Neural cell (in vitro differentiated cells): ENCODE results near the gene AMZ1. TPM values are rescaled to one million over a fixed set of nuclear protein-coding genes. Genes with fewer than 3 reads are reported as not detected.

Experiments used
- H2AFZ ChIP-seq: fragments of 200-600, 300-800 bp; sonication (generic), shearing (Covaris generic); 2 replicates; pipeline ENCODE4 v1.6.0; 2014; ENCODE audit warnings: low read depth, mild to moderate bottlenecking, antibody characterized with exemption, low read length, moderate library complexity
- H3F3A ChIP-seq: fragments of 200-600 bp; shearing (Covaris generic); 2 replicates; pipeline ENCODE4 v1.6.1; 2016; ENCODE audit warnings: mild to moderate bottlenecking, moderate library complexity, mixed read lengths, antibody characterized with exemption, low read length; ENCODE audit not compliant: insufficient read depth, poor library complexity, severe bottlenecking
- H3K27ac ChIP-seq: fragments of 200-600, 300-800 bp; sonication (generic), shearing (Covaris generic); 2 replicates; pipeline ENCODE4 v1.5.1; 2014; ENCODE audit warnings: mild to moderate bottlenecking, low read length, moderate library complexity
- H3K27me3 ChIP-seq: fragments of 300-800, 200-600 bp; sonication (generic), shearing (Covaris generic); 2 replicates; pipeline ENCODE4 v1.6.0; 2014; ENCODE audit warnings: mild to moderate bottlenecking, low read depth, low read length, moderate library complexity; ENCODE audit not compliant: insufficient read depth
- H3K36me3 ChIP-seq: fragments of 300-800, 200-600 bp; sonication (generic), shearing (Covaris generic); 2 replicates; pipeline ENCODE4 v1.5.1; 2014; ENCODE audit warnings: mild to moderate bottlenecking, antibody characterized with exemption, low read length, moderate library complexity; ENCODE audit not compliant: insufficient read depth
- H3K4me2 ChIP-seq: fragments of 300-800, 200-600 bp; sonication (generic), shearing (Covaris generic); 2 replicates; pipeline ENCODE4 v1.6.0; 2014; ENCODE audit warnings: mild to moderate bottlenecking, low read length
- H3K4me3 ChIP-seq: fragments of 300-800, 200-600 bp; sonication (generic), shearing (Covaris generic); 2 replicates; pipeline ENCODE4 v1.5.1; 2014; ENCODE audit warnings: mild to moderate bottlenecking, low read length, moderate library complexity
- H3K79me2 ChIP-seq: fragments of 200-600 bp; shearing (Covaris generic); replicated peaks from 2 replicates; pipeline ENCODE4 v1.6.0; 2014; ENCODE audit warnings: mild to moderate bottlenecking, low read length, moderate library complexity; ENCODE audit not compliant: insufficient read depth
- H3K9ac ChIP-seq: fragments of 300-800, 200-600 bp; sonication (generic), shearing (Covaris generic); 2 replicates; pipeline ENCODE4 v1.6.1; 2016; ENCODE audit warnings: mild to moderate bottlenecking, low read length, mixed read lengths
- H3K9me2 ChIP-seq: fragments of 200-600 bp; shearing (Covaris generic); 2 replicates; pipeline ENCODE4 v1.6.1; 2016; ENCODE audit warnings: mild to moderate bottlenecking, low read length, mixed read lengths; ENCODE audit not compliant: insufficient read depth
- H3K9me3 ChIP-seq: fragments of 200-600, 300-800 bp; sonication (generic), shearing (Covaris generic); 2 replicates; pipeline ENCODE4 v1.6.1; 2016; ENCODE audit warnings: mild to moderate bottlenecking, mixed run types, low read length, moderate library complexity, mixed read lengths
- H4K20me1 ChIP-seq: fragments of 200-600 bp; shearing (Covaris generic); 2 replicates; pipeline ENCODE4 v1.6.1; 2016; ENCODE audit warnings: mild to moderate bottlenecking, mixed run types; ENCODE audit not compliant: insufficient read depth
- EP300 ChIP-seq: fragments of 450-650 bp; conservative IDR thresholded peaks from 2 replicates; pipeline ENCODE4 v1.6.1; 2014; ENCODE audit warnings: antibody characterized with exemption, mild to moderate bottlenecking, moderate library complexity; ENCODE audit not compliant: poor library complexity, severe bottlenecking
- EZH2 ChIP-seq: fragments of 200-600, 300-800 bp; shearing (Covaris generic), sonication (generic); IDR thresholded peaks from 2 replicates; pipeline ENCODE4 v1.6.1; 2014; ENCODE audit warnings: antibody characterized with exemption, low read length, borderline replicate concordance, mild to moderate bottlenecking; ENCODE audit not compliant: insufficient read depth, poor library complexity, severe bottlenecking
- MXI1 ChIP-seq: fragments of 450-650 bp; conservative IDR thresholded peaks from 2 replicates; pipeline ENCODE4 v1.6.1; 2014; ENCODE audit warnings: antibody characterized with exemption, mild to moderate bottlenecking; ENCODE audit not compliant: poor library complexity, severe bottlenecking
- POLR2AphosphoS5 ChIP-seq: IDR thresholded peaks from 2 replicates; pipeline ENCODE4 v1.6.1; 2012
- RAD21 ChIP-seq: fragments of 450-650 bp; conservative IDR thresholded peaks from 2 replicates; pipeline ENCODE4 v1.6.1; 2014; ENCODE audit warnings: antibody characterized with exemption, mild to moderate bottlenecking, moderate library complexity
- SMC3 ChIP-seq: fragments of 450-650 bp; conservative IDR thresholded peaks from 2 replicates; pipeline ENCODE4 v1.6.1; 2014; ENCODE audit warnings: antibody characterized with exemption, mild to moderate bottlenecking, moderate library complexity; ENCODE audit not compliant: poor library complexity
- TAF1 ChIP-seq: IDR thresholded peaks from 2 replicates; pipeline ENCODE4 v1.6.1; 2012; ENCODE audit warnings: low read depth
- polyA plus RNA-seq: library from polyadenylated mRNA; depleted of rRNA; stranded (reverse); fragments of >200 nt; gene quantifications from 2 replicates; pipeline ENCODE4 v1.2.3, GENCODE V29; 2014
- TF ChIP-seq, protein P1 (sequence below): IDR thresholded peaks from 2 replicates; pipeline ENCODE4 v1.6.1; 2012; ENCODE audit warnings: borderline replicate concordance
- TF ChIP-seq, protein P2 (sequence below): fragments of 450-650 bp; IDR thresholded peaks from 2 replicates; pipeline ENCODE4 v1.5.1; 2014; ENCODE audit warnings: antibody characterized with exemption, mild to moderate bottlenecking, moderate library complexity; ENCODE audit not compliant: poor library complexity, severe bottlenecking

The AMZ1 gene
- polyA plus RNA-seq, 1 donor from 2014 or later = not detected

DNA sequence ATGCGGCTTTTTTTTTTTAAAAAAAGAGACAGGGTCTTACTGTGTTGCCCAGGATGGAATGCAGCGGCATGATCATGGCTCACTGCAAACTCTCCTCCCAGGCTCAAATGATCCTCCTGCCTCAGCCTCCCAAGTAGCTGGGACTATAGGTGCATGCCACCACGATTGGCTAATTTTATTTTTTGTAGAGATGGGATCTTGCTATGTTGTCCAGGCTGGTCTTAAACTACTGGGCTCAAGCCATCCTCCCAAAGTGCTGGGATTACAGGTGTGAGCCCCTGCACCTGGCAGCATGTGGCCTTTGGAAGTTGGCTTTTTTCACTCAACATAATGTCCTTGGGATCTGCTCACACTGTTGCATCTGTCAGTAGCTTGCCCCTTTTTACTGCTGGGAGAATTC is 65.1 kb downstream of the AMZ1 start:
- no peak overlapping the region for H3K27ac ChIP-seq

GRCh38 chr7:2754086-2754485 is 66.1 kb downstream of the AMZ1 start:
- Histone ChIP-seq H3K9me2 (no peaks in the 10 kb centered on the region), H4K20me1 (no peaks in the 10 kb centered on the region), H3K27me3 (no peaks in the 10 kb centered on the region), H3K4me2 (no peak overlapping the region), H3K36me3 (no peaks in the 10 kb centered on the region), H3K9me3 (peaks cover 5% of the 10 kb centered on the region), H3F3A (no peaks in the 10 kb centered on the region), H2AFZ (no peak overlapping the region), H3K79me2 (peaks cover 4% of the 10 kb centered on the region), H3K9ac (no peak overlapping the region), H3K27ac (no peak overlapping the region), H3K4me3 (no peak overlapping the region)
- TF ChIP-seq, protein P1, sequence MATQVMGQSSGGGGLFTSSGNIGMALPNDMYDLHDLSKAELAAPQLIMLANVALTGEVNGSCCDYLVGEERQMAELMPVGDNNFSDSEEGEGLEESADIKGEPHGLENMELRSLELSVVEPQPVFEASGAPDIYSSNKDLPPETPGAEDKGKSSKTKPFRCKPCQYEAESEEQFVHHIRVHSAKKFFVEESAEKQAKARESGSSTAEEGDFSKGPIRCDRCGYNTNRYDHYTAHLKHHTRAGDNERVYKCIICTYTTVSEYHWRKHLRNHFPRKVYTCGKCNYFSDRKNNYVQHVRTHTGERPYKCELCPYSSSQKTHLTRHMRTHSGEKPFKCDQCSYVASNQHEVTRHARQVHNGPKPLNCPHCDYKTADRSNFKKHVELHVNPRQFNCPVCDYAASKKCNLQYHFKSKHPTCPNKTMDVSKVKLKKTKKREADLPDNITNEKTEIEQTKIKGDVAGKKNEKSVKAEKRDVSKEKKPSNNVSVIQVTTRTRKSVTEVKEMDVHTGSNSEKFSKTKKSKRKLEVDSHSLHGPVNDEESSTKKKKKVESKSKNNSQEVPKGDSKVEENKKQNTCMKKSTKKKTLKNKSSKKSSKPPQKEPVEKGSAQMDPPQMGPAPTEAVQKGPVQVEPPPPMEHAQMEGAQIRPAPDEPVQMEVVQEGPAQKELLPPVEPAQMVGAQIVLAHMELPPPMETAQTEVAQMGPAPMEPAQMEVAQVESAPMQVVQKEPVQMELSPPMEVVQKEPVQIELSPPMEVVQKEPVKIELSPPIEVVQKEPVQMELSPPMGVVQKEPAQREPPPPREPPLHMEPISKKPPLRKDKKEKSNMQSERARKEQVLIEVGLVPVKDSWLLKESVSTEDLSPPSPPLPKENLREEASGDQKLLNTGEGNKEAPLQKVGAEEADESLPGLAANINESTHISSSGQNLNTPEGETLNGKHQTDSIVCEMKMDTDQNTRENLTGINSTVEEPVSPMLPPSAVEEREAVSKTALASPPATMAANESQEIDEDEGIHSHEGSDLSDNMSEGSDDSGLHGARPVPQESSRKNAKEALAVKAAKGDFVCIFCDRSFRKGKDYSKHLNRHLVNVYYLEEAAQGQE = no peak
- no peak for TF ChIP-seq MXI1
- TF ChIP-seq RAD21 = no peak
- no peak for TF ChIP-seq EP300
- TF ChIP-seq SMC3 = no peak
- no peak for TF ChIP-seq EZH2
- no peak for TF ChIP-seq POLR2AphosphoS5
- no peak for TF ChIP-seq TAF1
- TF ChIP-seq, protein P2, sequence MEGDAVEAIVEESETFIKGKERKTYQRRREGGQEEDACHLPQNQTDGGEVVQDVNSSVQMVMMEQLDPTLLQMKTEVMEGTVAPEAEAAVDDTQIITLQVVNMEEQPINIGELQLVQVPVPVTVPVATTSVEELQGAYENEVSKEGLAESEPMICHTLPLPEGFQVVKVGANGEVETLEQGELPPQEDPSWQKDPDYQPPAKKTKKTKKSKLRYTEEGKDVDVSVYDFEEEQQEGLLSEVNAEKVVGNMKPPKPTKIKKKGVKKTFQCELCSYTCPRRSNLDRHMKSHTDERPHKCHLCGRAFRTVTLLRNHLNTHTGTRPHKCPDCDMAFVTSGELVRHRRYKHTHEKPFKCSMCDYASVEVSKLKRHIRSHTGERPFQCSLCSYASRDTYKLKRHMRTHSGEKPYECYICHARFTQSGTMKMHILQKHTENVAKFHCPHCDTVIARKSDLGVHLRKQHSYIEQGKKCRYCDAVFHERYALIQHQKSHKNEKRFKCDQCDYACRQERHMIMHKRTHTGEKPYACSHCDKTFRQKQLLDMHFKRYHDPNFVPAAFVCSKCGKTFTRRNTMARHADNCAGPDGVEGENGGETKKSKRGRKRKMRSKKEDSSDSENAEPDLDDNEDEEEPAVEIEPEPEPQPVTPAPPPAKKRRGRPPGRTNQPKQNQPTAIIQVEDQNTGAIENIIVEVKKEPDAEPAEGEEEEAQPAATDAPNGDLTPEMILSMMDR = no peak

More for the DNA sequence above, 65.1 kb downstream of the AMZ1 start:
- no peaks in the 10 kb centered on the region for H4K20me1 ChIP-seq
- no peak overlapping the region for H2AFZ ChIP-seq
- H3K4me2 ChIP-seq = no peak overlapping the region
- no peaks in the 10 kb centered on the region for H3K36me3 ChIP-seq
- no peaks in the 10 kb centered on the region for H3K27me3 ChIP-seq
- H3K4me3 ChIP-seq = no peak overlapping the region
- peaks cover 5% of the 10 kb centered on the region for H3K9me3 ChIP-seq
- no peaks in the 10 kb centered on the region for H3F3A ChIP-seq
- no peak overlapping the region for H3K9ac ChIP-seq
- peaks cover 4% of the 10 kb centered on the region for H3K79me2 ChIP-seq
- no peaks in the 10 kb centered on the region for H3K9me2 ChIP-seq
- TF ChIP-seq RAD21 = no peak
- TF ChIP-seq, protein P2 = no peak
